ENCODE results near the gene MEF2D. TPM values are rescaled to one million over a fixed set of nuclear protein-coding genes. Genes with fewer than 3 reads are reported as not detected.

The MEF2D gene
- total RNA-seq, 2 experiments from 2014 or later, result 155 to 162 TPM

DNA sequence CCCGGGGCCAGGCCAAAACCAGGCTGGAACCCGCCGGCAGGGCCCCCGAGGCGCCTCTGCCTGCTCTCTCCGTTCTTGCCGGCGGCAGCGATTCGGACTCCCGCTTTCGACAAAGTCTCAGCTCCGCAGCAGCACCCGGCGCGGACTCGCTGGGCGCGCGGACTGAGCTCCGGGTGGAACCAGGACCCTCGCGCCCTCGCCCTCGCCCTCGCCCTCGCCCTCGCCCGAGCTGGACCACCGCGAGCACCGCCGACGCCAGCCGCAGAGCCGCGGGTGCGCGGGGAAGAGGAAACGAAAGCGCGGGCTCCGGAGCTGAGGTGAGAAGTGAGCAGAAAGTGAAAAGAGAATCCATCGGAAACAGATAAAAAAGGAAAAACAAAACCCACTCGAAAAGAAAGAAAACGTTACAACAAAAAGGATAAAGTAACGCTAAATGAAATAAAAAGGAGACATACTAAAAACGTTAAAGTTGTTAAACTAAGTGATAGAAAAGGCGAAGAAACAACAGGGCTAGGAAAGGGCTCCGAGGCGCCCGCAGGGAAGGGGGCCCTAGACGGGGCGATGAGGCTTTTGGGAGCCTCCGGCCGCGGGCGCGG, 64.9 kb downstream of the MEF2D start:
- CTCF ChIA-PET, result interaction anchor here (2.6 kb wide), 1 partner anchor 50 kb away, joined by 10 read pairs; no protein-coding TSS in a partner anchor
- no peak for TF ChIP-seq CTCF (IDR thresholded peaks at IDR 0.05)
- Mint-ChIP-seq H3K9me3 (no peaks in the 10 kb centered on the region), H3K36me3 (ENCODE audit: low read depth) (no peaks in the 10 kb centered on the region), H3K27me3 (peaks cover 97% of the 10 kb centered on the region), H3K27ac (no peak overlapping the region), H3K4me3 (peak overlapping the region; percentile 84), H3K4me1 (ENCODE audit: low read depth) (peaks cover 27% of the 10 kb centered on the region)
- Histone ChIP-seq H3K27ac (ENCODE audit: low read depth in 1 of 2, low read length in 2 of 2) (no peak overlapping the region), H3K27me3 (ENCODE audit: control insufficient read depth in 1 of 2, insufficient read depth in 2 of 2, low read length in 2 of 2) (peaks cover 77 to 95% of the 10 kb centered on the region in 2 experiments), H3K9me3 (ENCODE audit: control insufficient read depth in 1 of 2, insufficient read depth in 1 of 2, low read length in 2 of 2) (peaks cover 0 to 31% of the 10 kb centered on the region in 2 experiments), H3K36me3 (ENCODE audit: insufficient read depth, low read length) (no peaks in the 10 kb centered on the region), H3K4me1 (ENCODE audit: insufficient read depth, low read length) (peaks cover 38% of the 10 kb centered on the region), H3K4me3 (ENCODE audit: low read length) (peak overlapping the region; percentile 35)
- DNase-seq (peak in 7 of 14 experiments; percentile 18 to 59 (median 40)), ATAC-seq (ENCODE audit: poor library complexity) (peak; percentile 41)
- intact Hi-C loops (cut with DNase I, micrococcal nuclease), result loop anchor here in 1 of 2 experiments (2.0 kb wide), 1 partner anchor 15 kb away; no protein-coding TSS in a partner anchor
- POLR2A ChIA-PET, result interaction anchor here (0.9 to 1.0 kb wide), 2 partner anchors 16 to 50 kb away, joined by 3 read pairs; no protein-coding TSS in a partner anchor

DNA sequence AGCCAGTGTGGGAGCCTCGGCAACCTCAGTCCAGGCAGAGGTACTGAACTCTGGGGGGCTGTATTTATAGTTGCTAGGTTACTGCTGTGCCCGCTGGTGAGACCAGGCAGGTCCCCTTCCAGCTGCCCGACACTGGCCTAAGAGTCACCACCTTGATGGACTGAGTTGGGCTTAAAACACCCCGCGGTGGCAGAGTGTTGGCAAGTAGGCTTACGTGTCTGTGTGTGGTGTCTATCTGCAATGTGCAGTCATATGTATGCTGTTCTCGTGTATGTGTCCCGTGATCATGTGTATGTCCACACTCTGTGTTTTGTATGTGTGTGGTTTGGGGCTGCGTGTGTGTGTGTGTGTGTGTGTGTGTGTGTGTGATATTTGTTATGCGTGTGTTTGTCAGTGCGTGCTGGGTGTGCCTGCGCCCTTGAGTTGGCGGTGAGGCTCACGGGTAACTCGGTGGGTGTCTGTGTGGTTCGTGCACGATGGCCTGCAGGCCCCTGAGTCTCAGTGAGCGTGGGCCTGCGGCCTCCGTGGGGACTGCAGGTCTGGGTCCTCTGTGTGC, 65.5 kb downstream of the MEF2D start:
- Histone ChIP-seq H3K27me3 (ENCODE audit: control insufficient read depth in 1 of 2, insufficient read depth in 2 of 2, low read length in 2 of 2) (peaks cover 77 to 95% of the 10 kb centered on the region in 2 experiments), H3K27ac (ENCODE audit: low read depth in 1 of 2, low read length in 2 of 2) (no peak overlapping the region), H3K4me3 (ENCODE audit: low read length) (peak overlapping the region; percentile 35), H3K9me3 (ENCODE audit: control insufficient read depth in 1 of 2, insufficient read depth in 1 of 2, low read length in 2 of 2) (peaks cover 0 to 35% of the 10 kb centered on the region in 2 experiments), H3K36me3 (ENCODE audit: insufficient read depth, low read length) (no peaks in the 10 kb centered on the region), H3K4me1 (ENCODE audit: insufficient read depth, low read length) (peaks cover 38% of the 10 kb centered on the region)
- ChIA-PET POLR2A (interaction anchor here (0.9 to 1.0 kb wide), 2 partner anchors 16 to 49 kb away, joined by 3 read pairs; no protein-coding TSS in a partner anchor), CTCF (interaction anchor here (1.0 to 2.6 kb wide), 2 partner anchors 11 to 49 kb away, joined by 3 to 10 read pairs; no protein-coding TSS in a partner anchor)
- ATAC-seq (ENCODE audit: poor library complexity), result peak; percentile 27
- peak in 2 of 14 experiments; percentile 30 to 35 for DNase-seq
- Mint-ChIP-seq H3K4me3 (peak overlapping the region; percentile 74), H3K9me3 (no peaks in the 10 kb centered on the region), H3K4me1 (ENCODE audit: low read depth) (peaks cover 27% of the 10 kb centered on the region), H3K27me3 (peaks cover 97% of the 10 kb centered on the region), H3K27ac (no peak overlapping the region), H3K36me3 (ENCODE audit: low read depth) (no peaks in the 10 kb centered on the region)
- intact Hi-C loops (cut with DNase I, micrococcal nuclease), result loop anchor here in 1 of 2 experiments (2.0 kb wide), 1 partner anchor 14 kb away; no protein-coding TSS in a partner anchor
- TF ChIP-seq CTCF (IDR thresholded peaks at IDR 0.05), result no peak

DNA sequence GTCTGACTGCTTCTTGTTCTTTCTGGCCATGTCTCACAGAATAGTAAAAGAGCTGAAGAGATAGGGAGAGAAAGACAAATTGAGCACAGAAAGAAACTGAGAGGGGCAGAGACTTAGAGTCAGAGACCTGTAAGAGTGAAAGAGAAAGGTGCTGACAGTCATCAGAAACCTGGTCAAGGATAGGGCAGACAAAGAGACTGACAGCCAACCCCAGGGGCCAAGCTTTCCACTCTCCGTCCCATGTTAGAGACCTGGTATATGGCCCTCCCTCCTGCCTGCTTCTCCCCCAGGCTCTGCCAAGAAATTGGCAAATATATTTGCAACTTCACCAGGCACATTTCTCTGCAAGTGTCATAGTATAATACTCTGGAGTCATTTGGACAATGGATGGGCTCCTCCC, 67.0 kb downstream of the MEF2D start:
- POLR2A ChIA-PET, result no interaction called here
- peaks cover 77 to 95% of the 10 kb centered on the region in 2 experiments for H3K27me3 ChIP-seq (ENCODE audit: control insufficient read depth in 1 of 2, insufficient read depth in 2 of 2, low read length in 2 of 2)
- H3K36me3 Mint-ChIP-seq (ENCODE audit: low read depth), result no peaks in the 10 kb centered on the region
- H3K27ac Mint-ChIP-seq, result no peak overlapping the region
- DNase-seq, result no peak
- ATAC-seq (ENCODE audit: poor library complexity), result no peak
- no peaks in the 10 kb centered on the region for H3K36me3 ChIP-seq (ENCODE audit: insufficient read depth, low read length)
- CTCF ChIA-PET, result interaction anchor here (1.7 kb wide), 1 partner anchor 48 kb away, joined by 8 read pairs; no protein-coding TSS in a partner anchor
- peaks cover 21% of the 10 kb centered on the region for H3K4me1 Mint-ChIP-seq (ENCODE audit: low read depth)
- no peaks in the 10 kb centered on the region for H3K9me3 Mint-ChIP-seq
- H3K4me1 ChIP-seq (ENCODE audit: insufficient read depth, low read length), result peaks cover 31% of the 10 kb centered on the region
- no peak for TF ChIP-seq CTCF (IDR thresholded peaks at IDR 0.05)
- intact Hi-C loops (cut with DNase I, micrococcal nuclease), result loop anchor here in 1 of 2 experiments (2.0 kb wide), 1 partner anchor 13 kb away; no protein-coding TSS in a partner anchor
- no peak overlapping the region for H3K27ac ChIP-seq (ENCODE audit: low read depth in 1 of 2, low read length in 2 of 2)
- H3K9me3 ChIP-seq (ENCODE audit: control insufficient read depth in 1 of 2, insufficient read depth in 1 of 2, low read length in 2 of 2), result peaks cover 0 to 28% of the 10 kb centered on the region in 2 experiments
- H3K27me3 Mint-ChIP-seq, result peaks cover 97% of the 10 kb centered on the region
- no peak overlapping the region for H3K4me3 Mint-ChIP-seq
- no peak overlapping the region for H3K4me3 ChIP-seq (ENCODE audit: low read length)

All from CD4-positive, alpha-beta T cell (primary cell).